Hematopoietic multipotent progenitor cell (in vitro differentiated cells): ENCODE results near the gene WDR91. TPM values are rescaled to one million over a fixed set of nuclear protein-coding genes. Genes with fewer than 3 reads are reported as not detected.

Experiments
- DNase-seq, 3 donors: peaks; one replicate each; pipeline ENCODE4 v3.0.0-alpha.2; 2011 to 2015; ENCODE audit warnings: low read depth in 2 of 3, low spot score in 2 of 3
- total RNA-seq: library from RNA; depleted of rRNA; stranded (reverse); fragments of >200 nt; gene quantifications from one replicate; pipeline ENCODE4 v1.2.3, GENCODE V29; 2012

WDR91 gene
- total RNA-seq: 43.4 TPM

GRCh38 chr7:135211179-135211945, at the start of gene WDR91:
TSS of gene WDR91 (minus strand) at chr7:135211526. CDS start at chr7:135211502, 24 bp downstream.
- peak; percentile 88 to 95 (median 92) for DNase-seq

GRCh38 chr7:135260470-135260869, 49.1 kb upstream of the WDR91 start:
- DNase-seq: no peak

GRCh38 chr7:135259702-135260101, 48.4 kb upstream of the WDR91 start:
- no peak for DNase-seq

GRCh38 chr7:135258585-135258984, 47.3 kb upstream of the WDR91 start:
- DNase-seq: no peak

- no peak for DNase-seq
Measured at GRCh38 chr7:135257790-135258189, 46.5 kb upstream of the WDR91 start.

- peak in 2 of 3 donors; percentile 40 to 47 for DNase-seq
Measured at GRCh38 chr7:135253851-135254771, 42.8 kb upstream of the WDR91 start.

GRCh38 chr7:135251496-135252391, 40.4 kb upstream of the WDR91 start:
- peak in 1 of 3 donors; percentile 45 for DNase-seq

- DNase-seq: no peak
Measured at GRCh38 chr7:135248546-135248945, 37.2 kb upstream of the WDR91 start.

GRCh38 chr7:135247746-135248471, 36.6 kb upstream of the WDR91 start:
- no peak for DNase-seq

- DNase-seq: no peak
Measured at GRCh38 chr7:135246191-135246825, 35.0 kb upstream of the WDR91 start.

- DNase-seq: no peak
Measured at GRCh38 chr7:135245226-135246190, 34.2 kb upstream of the WDR91 start.

- no peak for DNase-seq
Measured at GRCh38 chr7:135242096-135242684, 30.9 kb upstream of the WDR91 start.

- DNase-seq: no peak
Measured at GRCh38 chr7:135240441-135240840, 29.1 kb upstream of the WDR91 start.

- no peak for DNase-seq
Measured at GRCh38 chr7:135239263-135239662, 27.9 kb upstream of the WDR91 start.

GRCh38 chr7:135238112-135238744, 26.9 kb upstream of the WDR91 start:
- DNase-seq: no peak

- DNase-seq: no peak
Measured at GRCh38 chr7:135236727-135237126, 25.4 kb upstream of the WDR91 start.

- no peak for DNase-seq
Measured at GRCh38 chr7:135235841-135236240, 24.5 kb upstream of the WDR91 start.
